PC-3 (cell line): ENCODE data around the gene IGLON5.

Experiments used
- CTCF ChIP-seq: fragments of 300-600 bp; sonication (generic); conservative IDR thresholded peaks from 2 replicates; pipeline ENCODE4 v1.5.1; 2017; ENCODE audit warnings: antibody characterized with exemption, low read depth, mild to moderate bottlenecking, low read length
- EZH2 ChIP-seq: fragments of 300-600 bp; sonication (generic); IDR thresholded peaks from one replicate; pipeline ENCODE4 v1.6.1; 2017; ENCODE audit warnings: antibody characterized with exemption, mild to moderate bottlenecking, low read length; ENCODE audit not compliant: unreplicated experiment
- EZH2phosphoT487 ChIP-seq: fragments of 300-600 bp; sonication (generic); IDR thresholded peaks from 2 replicates; pipeline ENCODE4 v1.6.1; 2018; ENCODE audit warnings: mild to moderate bottlenecking, antibody characterized with exemption, low read length, borderline replicate concordance

GRCh38 chr19:51337861-51338562, 26.6 kb downstream of the IGLON5 start:
- TF ChIP-seq CTCF, result no peak
- no peak for TF ChIP-seq EZH2
- TF ChIP-seq EZH2phosphoT487, result no peak
